NCI-H82 treated with DMSO at 0.1 percent for 48 hours (cell line): ENCODE measurements around the gene SMIM43.
"Not testable (repeated sequence)": the region's sequence is repeated elsewhere in the genome, so short reads cannot be mapped to it uniquely, and the experiment has no call there.

Source experiments
- DNase-seq: peaks from one replicate; lab custom pipeline; 2025; ENCODE audit not compliant: unreplicated experiment; lab: John Stamatoyannopoulos, UW

Gene SMIM43

DNA sequence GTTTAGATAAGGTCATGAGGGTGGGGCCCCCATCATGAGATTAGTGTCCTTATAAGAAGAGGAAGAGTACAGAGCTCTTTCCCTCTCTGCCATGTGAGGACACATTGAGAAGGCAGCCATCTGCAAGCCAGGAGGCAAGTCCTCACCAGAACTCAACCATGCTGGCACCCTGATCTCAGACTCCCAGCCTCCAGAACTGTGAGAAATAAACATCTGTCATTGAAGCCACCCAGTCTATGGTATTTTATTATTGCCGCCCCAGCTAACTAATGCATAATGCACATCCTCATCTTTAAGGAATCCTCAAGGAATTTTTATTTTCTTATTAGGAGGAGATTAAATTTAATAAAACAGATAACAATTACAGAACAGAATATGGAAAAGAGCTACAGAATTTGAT is 19.4 kb upstream of the SMIM43 start:
- DNase-seq = no peak

DNA sequence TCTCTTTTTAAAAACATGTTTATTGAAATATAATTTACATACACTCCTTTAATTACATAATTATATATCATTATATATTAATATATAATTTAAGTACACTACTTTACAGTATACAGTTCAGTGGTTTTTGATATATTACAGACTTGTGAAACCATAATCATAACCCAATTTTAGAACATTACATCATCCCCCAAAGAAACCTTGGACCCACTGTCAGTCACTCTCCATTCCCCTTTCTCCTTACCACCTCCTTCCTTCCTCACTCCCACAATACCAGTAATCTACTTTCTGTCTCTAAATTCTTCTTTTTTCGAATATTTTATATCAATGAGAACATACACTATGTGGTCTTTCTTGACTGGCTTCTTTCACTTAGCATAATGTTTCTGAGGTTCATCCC is 18.2 kb upstream of the SMIM43 start:
- DNase-seq = no peak

DNA sequence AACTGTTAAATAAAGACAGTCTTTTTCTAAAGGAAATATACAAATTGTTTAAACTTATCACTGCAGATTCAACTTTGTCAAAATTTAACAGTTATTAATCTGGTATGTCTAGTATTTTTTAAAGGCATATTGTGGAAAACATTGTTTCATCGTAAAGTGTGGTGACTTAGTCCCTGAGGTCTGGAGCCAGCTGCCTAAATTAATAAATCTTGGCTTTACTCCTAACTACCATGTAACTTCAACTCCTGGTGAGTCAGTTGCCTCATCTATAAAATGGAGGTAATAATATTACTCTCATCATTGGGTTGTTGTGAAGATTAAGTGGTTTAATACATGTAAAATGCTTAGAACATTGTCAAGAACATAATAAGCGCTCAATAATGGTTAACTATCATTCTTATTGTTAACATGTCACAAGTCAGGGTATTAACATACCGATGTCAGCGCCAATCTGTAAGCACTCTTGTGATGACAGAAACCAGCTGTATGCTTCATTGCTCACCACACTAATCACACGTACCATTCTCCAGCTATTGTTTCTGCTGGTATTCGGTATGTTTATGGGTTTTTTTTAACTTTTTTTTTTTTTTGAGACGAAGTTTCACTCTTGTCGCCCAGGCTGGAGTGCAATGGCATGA is 14.1 kb upstream of the SMIM43 start:
- no peak for DNase-seq

DNA sequence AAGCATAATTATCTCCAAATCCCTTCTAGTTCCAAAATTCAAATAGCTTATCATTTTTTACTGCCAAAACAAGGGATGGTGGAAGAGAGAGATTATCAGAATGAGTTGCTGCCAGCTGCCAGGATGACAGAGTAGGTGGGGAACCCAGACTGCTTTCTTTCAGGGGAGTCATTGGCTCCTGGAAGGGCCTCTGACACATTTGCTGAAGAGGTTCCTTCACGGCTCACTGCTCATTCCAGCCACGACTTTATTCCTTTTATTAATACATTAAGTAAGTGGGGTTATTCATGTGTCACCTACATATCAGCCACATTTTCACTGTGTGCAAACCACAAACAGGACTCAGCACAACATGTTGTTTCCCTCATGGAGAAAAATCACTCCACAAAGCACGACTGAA is 12.7 kb upstream of the SMIM43 start:
- no peak for DNase-seq

DNA sequence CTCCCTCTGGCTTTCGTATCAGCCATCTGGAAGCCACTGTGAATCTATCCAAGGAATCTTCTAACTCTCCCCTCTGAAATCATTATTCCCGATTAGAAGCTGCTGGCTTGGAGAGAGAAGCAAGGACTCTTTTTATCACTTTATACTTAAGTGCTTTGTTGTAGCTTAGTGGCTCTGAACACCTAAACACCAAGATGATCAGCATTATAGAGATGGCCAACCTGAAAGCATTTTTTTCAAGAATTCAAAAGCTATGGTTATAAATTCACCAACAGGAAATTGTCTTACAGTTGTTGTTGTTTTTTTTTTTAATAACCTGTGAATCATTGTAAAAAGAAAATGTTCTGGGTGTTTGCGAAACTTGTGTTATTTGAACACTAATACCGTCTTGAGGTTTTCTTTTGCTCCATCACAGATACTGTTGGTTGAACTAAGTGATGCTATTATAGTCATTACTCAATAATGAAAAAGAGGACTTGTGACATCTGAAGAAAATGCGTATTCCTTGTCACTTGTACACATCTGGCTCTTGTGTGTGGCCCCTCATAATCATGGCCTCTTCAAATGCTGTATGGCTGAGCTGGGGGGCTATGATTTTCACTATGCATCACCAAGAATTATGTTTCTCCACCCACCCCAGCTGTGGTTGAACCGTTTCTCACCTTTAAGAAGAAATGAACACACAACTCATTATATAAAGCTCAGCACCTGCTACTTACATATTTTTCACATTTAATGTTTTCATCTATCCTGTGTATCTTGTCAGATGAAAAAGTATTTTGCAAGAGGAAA is 11.8 kb upstream of the SMIM43 start:
- no peak for DNase-seq

DNA sequence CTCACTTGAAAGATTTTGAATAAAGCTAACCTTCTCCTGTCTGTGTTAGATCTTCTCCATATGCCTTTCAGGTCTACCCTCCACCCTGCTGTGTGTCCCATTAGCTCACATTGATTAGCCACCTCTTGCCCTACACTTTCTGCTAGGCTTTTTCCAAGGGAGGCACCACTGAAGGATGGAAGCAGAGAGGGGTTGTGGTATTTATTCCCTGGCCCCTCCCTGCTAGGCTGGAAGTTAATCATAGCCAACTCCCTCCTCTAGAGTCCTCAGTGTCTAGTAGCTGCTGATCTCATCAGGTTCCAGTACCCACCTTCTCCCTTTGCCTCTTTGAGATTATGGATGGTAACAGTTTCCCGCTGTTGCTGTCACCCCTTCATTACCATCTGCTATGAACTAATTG is 8.9 kb upstream of the SMIM43 start:
- DNase-seq = no peak

DNA sequence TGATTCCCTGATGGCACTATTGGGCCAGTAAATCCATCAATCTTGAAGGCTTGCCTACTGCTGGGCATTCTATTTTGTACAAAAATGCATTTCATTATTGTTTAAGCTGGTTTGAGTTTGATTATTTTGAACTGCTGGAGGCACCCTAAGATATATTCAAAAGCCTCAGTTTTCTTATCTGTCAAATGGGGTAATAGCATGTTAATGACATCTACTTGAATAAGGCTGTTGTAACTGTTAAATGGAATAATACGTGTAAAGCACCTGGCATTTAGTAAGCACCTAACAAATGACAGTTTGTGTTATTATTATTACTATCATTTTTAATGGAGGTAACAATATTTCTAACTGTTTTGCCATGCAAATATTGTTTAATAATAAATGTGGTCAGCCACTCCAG is 6.9 kb upstream of the SMIM43 start:
- no peak for DNase-seq

DNA sequence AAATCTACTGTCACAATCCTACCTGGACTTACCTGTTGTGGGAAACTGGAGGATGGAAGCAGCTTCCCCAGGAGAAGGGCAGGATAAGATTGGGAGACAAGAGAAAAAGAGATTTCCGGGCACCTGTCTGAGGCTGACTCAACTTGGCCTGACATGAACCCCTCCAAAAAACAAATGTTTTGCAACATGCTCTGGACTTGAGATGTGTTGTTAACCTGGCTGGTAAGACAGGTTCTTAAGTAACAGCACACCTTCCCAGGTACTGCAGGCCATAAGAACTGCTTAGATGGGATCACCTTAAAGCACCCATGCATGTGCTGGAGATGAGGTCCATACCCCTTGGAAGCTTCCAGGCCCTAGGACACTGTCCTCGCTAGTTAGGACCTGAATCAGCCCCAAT is 4.4 kb upstream of the SMIM43 start:
- DNase-seq = no peak

DNA sequence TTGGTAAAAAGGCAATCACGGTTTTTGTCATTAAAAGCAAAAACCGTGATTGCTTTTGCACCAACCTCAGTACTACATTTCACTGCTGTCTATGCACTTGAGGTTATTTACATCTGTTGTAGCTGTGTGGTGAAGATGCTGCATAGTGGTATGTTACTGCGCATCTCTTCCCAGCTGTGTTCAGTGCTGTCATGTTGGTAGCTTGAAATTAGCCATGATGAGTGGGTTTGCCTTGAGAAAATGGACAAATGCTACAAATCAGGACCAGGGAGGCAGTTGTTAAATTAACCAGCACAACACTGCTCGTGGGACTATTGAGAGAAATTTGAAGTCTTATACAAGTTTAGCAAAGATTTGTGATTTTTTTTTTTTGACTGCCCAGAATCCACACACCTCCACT is 2.2 kb upstream of the SMIM43 start:
- no peak for DNase-seq

DNA sequence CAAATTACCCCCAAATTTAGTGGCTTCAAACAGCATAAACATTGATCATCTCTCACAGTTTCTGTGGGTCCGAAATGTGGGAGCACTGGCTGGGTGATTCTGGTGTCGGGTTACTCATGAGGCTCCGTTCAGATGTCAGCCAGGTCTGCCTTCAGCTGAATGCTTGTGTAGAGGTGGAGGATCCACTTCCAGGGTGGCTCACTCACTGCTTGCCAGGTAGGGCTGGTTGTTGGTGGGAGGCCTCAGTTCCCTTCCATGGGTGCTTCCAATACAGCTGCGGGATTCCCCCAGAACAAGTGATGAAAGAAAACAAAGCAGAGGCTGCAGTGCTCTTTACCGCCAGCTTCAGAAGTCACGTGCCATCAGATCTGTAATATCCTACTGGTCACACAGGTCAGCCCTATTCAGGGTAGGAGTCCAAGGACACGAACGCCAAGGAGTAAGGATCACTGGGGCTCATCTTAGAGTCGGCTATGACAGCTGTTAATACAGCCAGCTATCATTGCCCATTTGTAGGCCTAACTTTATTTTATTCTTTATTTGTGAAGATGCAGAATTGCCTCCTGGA is 1.1 kb upstream of the SMIM43 start:
- no peak for DNase-seq

DNA sequence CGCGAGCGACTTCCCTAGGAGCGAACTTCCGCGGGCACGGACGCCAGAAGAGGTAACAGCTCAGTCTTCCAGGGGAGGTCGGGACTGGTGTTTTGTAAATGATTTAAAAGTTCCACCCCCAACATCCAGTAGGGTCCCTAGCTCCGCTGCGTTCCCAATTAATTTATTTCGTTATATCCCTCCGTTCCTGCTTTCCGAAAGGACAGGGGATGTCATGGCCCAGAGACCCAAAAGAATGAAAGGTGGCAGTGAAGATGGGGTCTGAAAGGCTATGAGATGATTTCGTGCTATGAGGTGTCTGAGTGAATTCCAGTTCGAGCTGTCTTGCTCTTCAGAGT is 373 bp upstream of the SMIM43 start:
- no peak for DNase-seq

DNA sequence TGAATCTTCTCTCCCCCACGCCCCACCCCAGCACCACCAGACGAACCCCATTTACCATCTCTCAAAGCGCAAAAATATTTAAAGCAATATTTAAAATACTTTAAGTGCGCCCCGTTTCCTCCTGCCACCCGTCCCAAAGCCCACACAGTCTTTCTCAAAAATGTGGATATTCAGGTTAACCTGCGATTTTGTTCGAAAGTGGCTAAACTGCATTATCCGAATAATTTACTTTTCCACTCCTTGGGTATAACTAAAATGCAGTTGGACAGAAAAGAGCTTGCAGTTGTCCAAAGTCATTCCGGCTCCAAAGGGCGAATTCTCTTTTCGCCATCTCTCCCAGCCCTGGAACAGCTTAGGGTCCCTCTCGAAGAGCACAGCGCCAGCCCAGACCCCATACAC is 662 bp downstream of the SMIM43 start:
- DNase-seq = no peak

DNA sequence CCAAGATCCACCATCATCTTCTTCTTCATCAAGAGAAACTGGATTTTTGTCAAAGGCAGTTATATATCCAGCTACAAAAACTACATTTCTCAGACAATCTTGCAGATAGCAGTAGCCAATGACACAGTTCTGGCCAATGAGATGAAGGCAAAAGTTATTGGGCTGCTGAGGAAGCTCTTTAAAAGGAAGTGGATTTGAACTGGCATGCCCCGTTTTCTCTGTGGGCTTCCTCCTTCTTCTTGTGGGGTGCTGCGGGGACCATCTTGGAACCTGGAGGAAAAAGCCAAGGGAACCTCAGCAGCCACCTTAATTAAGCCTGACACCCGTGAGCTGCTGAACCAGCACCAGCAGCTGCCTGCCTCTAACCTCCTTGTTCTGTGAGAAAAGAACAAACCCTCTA is 4.8 kb downstream of the SMIM43 start:
- DNase-seq = no peak

DNA sequence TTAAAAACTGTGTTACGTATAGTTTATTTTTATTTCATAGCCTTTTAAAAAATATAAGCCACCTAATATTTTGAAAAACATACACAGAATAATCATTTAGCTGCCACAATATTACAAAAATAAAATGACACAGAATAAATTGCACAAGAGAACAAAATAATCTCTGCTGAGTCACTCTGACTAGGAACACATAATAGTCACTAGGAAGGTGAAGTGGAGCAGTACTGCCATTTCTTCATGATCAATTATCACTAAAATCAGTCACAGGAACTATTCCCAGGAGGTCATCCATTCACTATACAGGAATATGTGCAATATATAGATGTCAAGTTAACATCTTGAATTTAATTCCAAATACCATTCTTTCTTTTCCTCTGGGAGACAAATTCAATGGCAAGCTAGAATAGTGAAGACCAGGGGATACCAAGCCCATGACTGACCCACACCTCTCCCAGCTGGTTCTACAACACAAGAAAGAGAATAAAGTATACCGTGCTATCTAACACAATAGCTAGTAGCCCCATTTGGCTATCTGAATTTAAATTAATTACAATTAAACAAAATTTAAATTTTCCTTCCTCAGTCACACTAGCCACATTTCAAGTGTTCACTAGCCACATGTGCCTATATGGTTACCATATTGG is 5.9 kb downstream of the SMIM43 start:
- no peak for DNase-seq

DNA sequence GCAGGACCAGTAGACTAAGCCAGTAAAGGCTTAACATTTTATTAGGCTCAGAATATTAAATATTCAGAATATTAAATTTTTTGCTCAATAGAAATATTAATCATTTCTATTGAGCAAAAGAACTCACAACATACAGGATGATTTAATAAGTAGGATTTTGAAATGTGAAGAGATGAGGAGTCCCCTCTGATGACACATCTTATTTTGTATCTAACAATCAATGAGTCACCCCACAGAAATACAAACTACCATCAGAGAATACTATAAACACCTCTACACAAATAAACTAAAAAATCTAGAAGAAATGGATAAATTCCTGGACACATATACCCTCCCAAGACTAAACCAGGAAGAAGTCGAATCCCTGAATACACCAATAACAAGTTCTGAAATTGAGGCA is 12.8 kb downstream of the SMIM43 start:
- DNase-seq = not testable (repeated sequence)

DNA sequence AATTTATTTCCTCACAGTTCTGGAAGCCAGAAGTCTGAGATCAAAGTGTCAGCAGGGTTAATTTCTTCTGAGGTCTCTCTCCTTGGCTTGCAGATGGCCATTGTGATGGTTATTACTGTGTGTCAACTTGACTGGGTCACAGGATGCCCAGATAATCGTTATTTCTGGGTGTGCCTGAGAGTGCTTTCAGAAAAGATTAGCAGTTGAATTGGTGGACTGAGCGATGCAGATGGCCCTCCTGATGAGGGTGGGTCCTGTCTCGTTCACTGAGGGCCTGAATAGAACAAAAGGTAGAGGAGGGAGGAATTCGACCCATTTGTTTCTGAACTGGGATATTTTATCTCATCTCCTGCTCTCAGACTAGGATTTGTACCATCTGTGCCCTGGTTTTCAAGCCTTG is 15.7 kb downstream of the SMIM43 start:
- DNase-seq = no peak

DNA sequence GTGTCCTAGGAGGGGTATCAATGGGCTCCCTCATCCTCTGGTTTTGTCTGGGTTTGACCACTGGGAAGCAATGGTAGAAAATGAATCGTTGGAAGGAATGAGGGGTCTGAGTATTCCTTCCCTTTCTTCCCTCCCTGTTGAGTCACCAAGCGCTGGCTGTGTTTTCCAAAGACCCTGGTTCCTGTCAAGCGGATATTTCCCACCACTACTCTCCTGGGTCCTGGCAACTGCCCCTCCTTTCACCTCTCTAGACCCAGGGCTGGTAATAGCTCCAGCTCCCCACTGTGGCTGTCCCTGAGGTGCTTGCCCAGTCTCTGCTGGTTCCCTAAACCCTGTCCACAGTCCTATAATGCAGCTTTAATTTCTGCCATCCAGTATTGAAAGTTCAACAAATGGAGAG is 22.2 kb downstream of the SMIM43 start:
- DNase-seq = no peak

DNA sequence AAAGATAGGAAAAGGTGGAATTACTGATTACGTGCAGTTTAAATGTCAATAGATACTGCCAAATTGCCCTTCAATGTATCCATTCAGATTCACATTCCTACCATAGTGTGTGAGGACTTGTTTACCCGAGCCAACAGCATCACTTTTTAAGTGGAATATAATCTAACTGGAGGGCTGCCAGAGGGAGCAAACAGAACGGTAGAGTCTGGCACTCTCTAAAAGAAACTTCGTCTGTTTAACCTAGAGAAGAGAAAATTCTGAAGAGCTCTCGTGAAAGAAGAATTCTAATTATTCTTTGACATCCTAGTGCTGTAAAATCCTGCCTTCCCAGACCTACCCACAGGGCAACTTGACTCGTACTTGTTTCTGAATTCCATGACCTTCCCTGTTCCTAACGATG is 23.2 kb downstream of the SMIM43 start:
- no peak for DNase-seq

DNA sequence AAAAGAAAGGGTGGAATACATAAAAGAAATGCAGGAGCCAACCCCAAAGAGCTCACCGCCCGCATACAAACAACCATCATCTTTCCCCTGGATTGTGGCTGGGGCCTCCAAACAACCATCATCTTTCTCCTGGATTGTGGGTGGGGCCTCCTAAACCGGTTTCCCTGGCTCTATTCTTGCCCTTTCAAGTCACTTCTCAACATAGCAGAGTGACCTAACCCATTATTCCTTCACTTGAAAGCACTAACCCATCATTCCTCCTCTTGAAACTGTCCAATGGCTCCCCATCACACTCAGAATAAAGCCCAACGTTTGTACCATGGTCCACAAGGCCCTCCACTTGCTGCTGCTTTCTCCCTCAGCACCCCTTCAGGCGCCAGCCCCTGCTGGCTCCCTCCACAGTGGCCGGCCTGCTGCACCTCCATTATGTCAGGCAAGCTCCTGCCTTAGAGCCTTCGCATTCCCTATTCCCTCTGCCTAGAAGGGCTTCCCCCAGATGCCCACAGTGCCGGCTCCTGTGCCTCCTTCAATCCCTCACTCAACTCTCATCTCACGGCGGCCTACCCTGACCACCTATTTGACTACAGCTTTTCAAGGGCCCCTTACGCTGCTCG is 24.1 kb downstream of the SMIM43 start:
- DNase-seq = no peak

DNA sequence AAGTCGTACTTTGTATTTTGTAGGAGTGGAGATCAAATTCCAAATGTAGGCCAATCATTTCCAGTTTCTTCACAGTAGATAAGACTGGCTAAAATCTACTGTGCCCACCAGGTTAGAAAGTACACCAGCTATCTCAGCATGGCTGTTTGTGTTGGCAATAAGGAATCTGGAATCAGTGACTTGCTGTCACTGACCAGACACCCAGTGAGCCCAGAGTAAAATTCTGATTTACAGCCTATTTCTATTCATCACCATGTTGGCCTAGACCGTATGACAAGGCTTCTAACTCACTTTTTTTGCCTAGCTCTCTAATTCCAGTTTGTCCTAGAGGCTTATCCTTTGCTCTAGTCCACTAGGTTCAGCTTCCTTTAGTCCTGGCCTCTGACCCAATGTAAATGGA is 25.4 kb downstream of the SMIM43 start:
- no peak for DNase-seq

DNA sequence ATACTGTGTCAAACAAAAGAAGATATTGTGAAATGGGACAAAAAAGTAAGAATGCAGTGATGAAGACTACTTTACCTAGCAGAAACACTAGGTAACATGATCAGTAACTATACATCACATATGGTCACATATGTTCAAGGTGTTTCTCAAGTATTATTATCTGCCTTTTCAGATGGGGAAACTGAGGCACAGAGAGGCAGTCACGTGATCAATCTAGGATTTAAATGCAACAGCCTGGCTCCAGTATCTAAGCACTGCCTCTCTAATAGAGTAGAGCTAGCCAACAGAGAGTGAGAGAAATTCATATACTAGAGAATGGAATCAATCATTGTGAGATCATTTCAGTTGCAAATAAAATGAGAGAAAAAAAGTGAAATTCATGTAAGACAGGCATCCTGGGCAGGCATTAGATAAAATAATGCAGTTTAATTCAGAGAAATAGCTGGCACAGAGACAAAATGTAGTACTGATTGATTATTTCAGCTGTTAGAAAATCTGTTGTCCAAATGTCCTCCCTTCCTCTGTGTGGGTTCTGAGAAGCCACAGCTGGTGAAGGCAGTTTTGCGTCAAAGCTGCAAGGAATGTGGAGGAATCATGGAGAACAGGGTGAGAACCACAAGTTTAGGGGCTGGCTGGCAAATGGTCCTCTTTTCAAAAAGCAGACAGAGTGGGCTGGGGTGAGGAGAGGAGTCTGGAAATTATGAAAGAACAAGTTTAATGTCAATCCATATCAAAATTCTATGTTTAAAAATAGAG is 26.0 kb downstream of the SMIM43 start:
- no peak for DNase-seq
